ENCODE results near the gene GUCY1A1. TPM values are rescaled to one million over a fixed set of nuclear protein-coding genes. Genes with fewer than 3 reads are reported as not detected.

Gene GUCY1A1
- total and polyA plus RNA-seq, 10 donors = 2.0 to 44.9 (median 23.1) TPM

GRCh38 chr4:155761916-155762315 lies 95.3 kb downstream of the GUCY1A1 start:
- H3K36me3 ChIP-seq = no peaks in the 10 kb centered on the region
- H3K4me3 ChIP-seq = no peak overlapping the region
- H3K4me1 ChIP-seq = peaks cover 4 to 39% (median 12%) of the 10 kb centered on the region in 6 donors
- DNase-seq = no peak
- intact Hi-C loops (cut with DNase I; ENCODE audit: low total_unique reads) = no loop called here
- peaks cover 0 to 26% (median 11%) of the 10 kb centered on the region in 7 donors for H3K27me3 ChIP-seq (replicated peaks in 1 of 7)
- no peak for TF ChIP-seq POLR2AphosphoS5 (IDR thresholded peaks at IDR 0.05)
- TF ChIP-seq CTCF (IDR thresholded peaks at IDR 0.05 in 8 of 11, conservative IDR thresholded peaks at IDR 0.05 in 3 of 11) = no peak
- no peak for TF ChIP-seq POLR2A (IDR thresholded peaks at IDR 0.05)
- H3K9me3 ChIP-seq = no peaks in the 10 kb centered on the region
- H3K27ac ChIP-seq = no peak overlapping the region

GRCh38 chr4:155762334-155762733 lies 95.7 kb downstream of the GUCY1A1 start:
- no peak overlapping the region for H3K4me3 ChIP-seq
- intact Hi-C loops (cut with DNase I; ENCODE audit: low total_unique reads) = no loop called here
- no peak for DNase-seq

GRCh38 chr4:155763551-155763950 lies 96.9 kb downstream of the GUCY1A1 start:
- 75 to 89% (median 79%) methylated on average over 2 of the region's 2 CpGs for WGBS, 5 donors
- no peaks in the 10 kb centered on the region for H3K9me3 ChIP-seq
- H3K27ac ChIP-seq = peak overlapping the region in 1 of 8 donors; percentile 4
- TF ChIP-seq POLR2AphosphoS5 (IDR thresholded peaks at IDR 0.05) (no peak), POLR2A (IDR thresholded peaks at IDR 0.05) (no peak), CTCF (IDR thresholded peaks at IDR 0.05 in 8 of 11, conservative IDR thresholded peaks at IDR 0.05 in 3 of 11) (no peak)
- peaks cover 4 to 32% (median 12%) of the 10 kb centered on the region in 6 donors for H3K4me1 ChIP-seq
- peaks cover 0 to 25% (median 11%) of the 10 kb centered on the region in 7 donors for H3K27me3 ChIP-seq (replicated peaks in 1 of 7)
- H3K4me3 ChIP-seq = no peak overlapping the region
- intact Hi-C loops (cut with DNase I; ENCODE audit: low total_unique reads) = no loop called here
- no peaks in the 10 kb centered on the region for H3K36me3 ChIP-seq
- no peak for DNase-seq

More at GRCh38 chr4:155762334-155762733, 95.7 kb downstream of the GUCY1A1 start:
- no peak overlapping the region for H3K27ac ChIP-seq
- no peaks in the 10 kb centered on the region for H3K9me3 ChIP-seq
- no peaks in the 10 kb centered on the region for H3K36me3 ChIP-seq
- peaks cover 4 to 39% (median 12%) of the 10 kb centered on the region in 6 donors for H3K4me1 ChIP-seq
- TF ChIP-seq POLR2AphosphoS5 (IDR thresholded peaks at IDR 0.05) (no peak), CTCF (IDR thresholded peaks at IDR 0.05 in 8 of 11, conservative IDR thresholded peaks at IDR 0.05 in 3 of 11) (no peak), POLR2A (IDR thresholded peaks at IDR 0.05) (no peak)
- peaks cover 0 to 26% (median 11%) of the 10 kb centered on the region in 7 donors for H3K27me3 ChIP-seq (replicated peaks in 1 of 7)

- WGBS, 5 donors = 32 to 54% (median 44%) methylated on average over 3 of the region's 3 CpGs
- no peak for DNase-seq
Measured at GRCh38 chr4:155765149-155765548, 98.5 kb downstream of the GUCY1A1 start.

More at GRCh38 chr4:155765149-155765548, 98.5 kb downstream of the GUCY1A1 start:
- intact Hi-C loops (cut with DNase I; ENCODE audit: low total_unique reads) = no loop called here
- H3K4me1 ChIP-seq = peaks cover 0 to 16% (median 1%) of the 10 kb centered on the region in 6 donors
- H3K27ac ChIP-seq = peak overlapping the region in 1 of 8 donors; percentile 13
- TF ChIP-seq CTCF (IDR thresholded peaks at IDR 0.05 in 8 of 11, conservative IDR thresholded peaks at IDR 0.05 in 3 of 11) (no peak), POLR2AphosphoS5 (IDR thresholded peaks at IDR 0.05) (no peak), POLR2A (IDR thresholded peaks at IDR 0.05) (no peak)
- peaks cover 0 to 9% (median under 1%) of the 10 kb centered on the region in 7 donors for H3K27me3 ChIP-seq (replicated peaks in 1 of 7)
- H3K36me3 ChIP-seq = no peaks in the 10 kb centered on the region
- no peak overlapping the region for H3K4me3 ChIP-seq
- H3K9me3 ChIP-seq = no peaks in the 10 kb centered on the region

Measured in spleen (tissue), 11 donors.